ENCODE data around the gene TMC7. TPM values are rescaled to one million over a fixed set of nuclear protein-coding genes. Genes with fewer than 3 reads are reported as not detected.

Gene TMC7
- total and polyA plus RNA-seq, 2 experiments from 2014 or later: 5.7 to 6.5 TPM

DNA sequence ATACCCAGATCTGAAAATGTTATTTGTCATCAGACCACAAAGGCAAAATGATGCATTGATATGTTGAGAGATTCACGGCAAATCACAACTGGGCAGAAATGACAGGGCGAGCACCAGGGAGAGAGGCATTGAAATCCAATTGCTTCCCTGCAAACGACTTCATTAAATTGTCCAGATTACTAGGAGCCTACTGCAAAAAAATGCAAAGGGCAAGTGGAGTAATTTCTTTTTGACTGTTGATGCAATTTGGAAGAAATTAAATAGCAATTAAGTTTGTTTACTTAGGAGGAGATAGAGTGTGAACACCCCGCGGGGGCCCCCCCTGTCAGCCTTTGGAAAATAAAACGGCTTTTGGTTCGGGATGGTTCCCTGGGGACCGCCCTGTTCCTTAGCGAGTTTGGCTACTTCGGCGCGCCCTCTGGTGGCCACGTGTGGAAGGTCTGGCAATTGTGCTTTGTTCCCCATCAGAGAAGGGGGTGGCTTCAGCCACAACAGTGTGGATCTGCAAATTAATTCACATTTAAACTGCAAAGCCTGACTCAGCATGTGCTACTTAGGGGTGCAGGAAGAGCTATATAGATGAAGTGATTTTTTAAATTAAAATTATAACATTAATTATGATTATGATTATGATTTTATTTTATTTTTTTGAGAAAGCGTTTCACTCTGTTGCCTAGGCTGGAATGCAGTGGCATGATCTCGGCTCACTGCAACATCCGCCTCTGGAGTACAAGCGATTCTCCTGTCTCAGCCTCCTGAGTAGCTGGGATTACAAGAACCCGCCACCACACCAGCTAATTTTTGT is 14.5 kb upstream of the TMC7 start:
- Histone ChIP-seq H2AFZ (peak overlapping the region; percentile 32), H3K4me1 (ENCODE audit: insufficient read depth) (no peaks in the 10 kb centered on the region), H3K4me3 (no peak overlapping the region), H3K4me2 (peak overlapping the region; percentile 82), H4K20me1 (ENCODE audit: insufficient read depth, poor library complexity, severe bottlenecking) (no peaks in the 10 kb centered on the region), H3K27ac (no peak overlapping the region), H3K9me2 (replicated peaks; ENCODE audit: insufficient read depth) (no peaks in the 10 kb centered on the region), H3K36me3 (replicated peaks; ENCODE audit: insufficient read depth, low read depth) (no peaks in the 10 kb centered on the region), H3K79me2 (no peaks in the 10 kb centered on the region), H3K9me3 (ENCODE audit: low read depth) (no peaks in the 10 kb centered on the region), H3K27me3 (no peaks in the 10 kb centered on the region)
- DNase-seq (ENCODE audit: low spot score): peak; percentile 88
- TF ChIP-seq, protein P1, sequence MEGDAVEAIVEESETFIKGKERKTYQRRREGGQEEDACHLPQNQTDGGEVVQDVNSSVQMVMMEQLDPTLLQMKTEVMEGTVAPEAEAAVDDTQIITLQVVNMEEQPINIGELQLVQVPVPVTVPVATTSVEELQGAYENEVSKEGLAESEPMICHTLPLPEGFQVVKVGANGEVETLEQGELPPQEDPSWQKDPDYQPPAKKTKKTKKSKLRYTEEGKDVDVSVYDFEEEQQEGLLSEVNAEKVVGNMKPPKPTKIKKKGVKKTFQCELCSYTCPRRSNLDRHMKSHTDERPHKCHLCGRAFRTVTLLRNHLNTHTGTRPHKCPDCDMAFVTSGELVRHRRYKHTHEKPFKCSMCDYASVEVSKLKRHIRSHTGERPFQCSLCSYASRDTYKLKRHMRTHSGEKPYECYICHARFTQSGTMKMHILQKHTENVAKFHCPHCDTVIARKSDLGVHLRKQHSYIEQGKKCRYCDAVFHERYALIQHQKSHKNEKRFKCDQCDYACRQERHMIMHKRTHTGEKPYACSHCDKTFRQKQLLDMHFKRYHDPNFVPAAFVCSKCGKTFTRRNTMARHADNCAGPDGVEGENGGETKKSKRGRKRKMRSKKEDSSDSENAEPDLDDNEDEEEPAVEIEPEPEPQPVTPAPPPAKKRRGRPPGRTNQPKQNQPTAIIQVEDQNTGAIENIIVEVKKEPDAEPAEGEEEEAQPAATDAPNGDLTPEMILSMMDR (IDR thresholded peaks at IDR 0.05; ENCODE audit: poor library complexity): peak; percentile 96
- TF ChIP-seq EZH2phosphoT487 (IDR thresholded peaks at IDR 0.05; ENCODE audit: low read depth, severe bottlenecking, unreplicated experiment): no peak
- WGBS (ENCODE audit: low lambda C conversion rate, missing lambda C conversion rate): 33% methylated on average over 18 of the region's 18 CpGs

DNA sequence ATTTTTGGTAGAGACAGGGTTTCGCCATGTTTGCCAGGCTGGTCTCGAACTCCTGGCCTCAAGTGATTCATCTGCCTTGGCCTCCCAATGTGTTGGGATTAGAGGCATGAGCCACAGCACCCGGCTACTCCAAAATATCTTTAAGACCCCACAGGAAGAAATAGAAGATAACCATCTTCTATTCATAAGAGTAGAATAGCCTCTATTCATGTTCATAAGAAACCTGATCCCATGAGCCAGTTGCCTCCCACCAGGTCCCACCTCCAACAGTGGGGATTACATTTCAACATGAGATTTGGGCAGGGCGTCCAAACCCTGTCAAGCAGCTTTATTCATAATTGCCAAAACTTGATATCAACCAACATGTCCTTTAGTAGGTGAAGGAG is 13.9 kb upstream of the TMC7 start:
- no peak for TF ChIP-seq EZH2phosphoT487 (IDR thresholded peaks at IDR 0.05; ENCODE audit: low read depth, severe bottlenecking, unreplicated experiment)
- no peak for TF ChIP-seq EZH2 (IDR thresholded peaks at IDR 0.05; ENCODE audit: borderline replicate concordance)
- TF ChIP-seq, protein P1 (IDR thresholded peaks at IDR 0.05; ENCODE audit: poor library complexity): no peak
- no peak overlapping the region for H3K4me3 ChIP-seq
- WGBS (ENCODE audit: low lambda C conversion rate, missing lambda C conversion rate): 79% methylated on average over 4 of the region's 4 CpGs

DNA sequence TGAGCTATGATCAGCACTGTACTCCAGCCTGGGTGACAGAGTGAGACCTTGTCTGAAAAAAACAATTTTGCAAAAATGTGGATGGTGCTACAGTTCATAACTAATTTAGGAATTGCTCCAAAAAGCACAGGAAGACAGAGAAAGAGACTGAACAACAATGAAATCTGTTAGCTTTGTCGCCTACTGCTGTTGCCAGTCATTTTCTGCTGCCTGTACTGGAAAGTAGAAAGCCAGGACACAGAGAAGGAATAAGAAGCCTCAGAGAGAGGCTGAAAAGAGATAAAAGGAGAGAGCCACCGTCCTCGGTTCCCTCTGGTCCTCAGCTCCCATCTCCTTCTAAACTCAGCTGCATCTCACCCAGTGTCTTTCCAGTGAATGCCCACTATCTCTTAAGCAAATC is 8.6 kb upstream of the TMC7 start:
- H2AFZ ChIP-seq: no peak overlapping the region
- no peak overlapping the region for H3K4me2 ChIP-seq
- no peak overlapping the region for H3K4me3 ChIP-seq
- no peaks in the 10 kb centered on the region for H3K9me2 ChIP-seq (replicated peaks; ENCODE audit: insufficient read depth)
- H3K9me3 ChIP-seq (ENCODE audit: low read depth): no peaks in the 10 kb centered on the region
- H3K27me3 ChIP-seq: peaks cover 10% of the 10 kb centered on the region
- H3K27ac ChIP-seq: no peak overlapping the region
- no peaks in the 10 kb centered on the region for H3K79me2 ChIP-seq
- no peaks in the 10 kb centered on the region for H3K36me3 ChIP-seq (replicated peaks; ENCODE audit: insufficient read depth, low read depth)
- TF ChIP-seq EZH2 (IDR thresholded peaks at IDR 0.05; ENCODE audit: borderline replicate concordance): no peak
- no peak for TF ChIP-seq EZH2phosphoT487 (IDR thresholded peaks at IDR 0.05; ENCODE audit: low read depth, severe bottlenecking, unreplicated experiment)
- TF ChIP-seq, protein P1 (IDR thresholded peaks at IDR 0.05; ENCODE audit: poor library complexity): no peak
- WGBS (ENCODE audit: low lambda C conversion rate, missing lambda C conversion rate): 54% methylated on average over 3 of the region's 3 CpGs
- H4K20me1 ChIP-seq (ENCODE audit: insufficient read depth, poor library complexity, severe bottlenecking): no peaks in the 10 kb centered on the region
- H3K4me1 ChIP-seq (ENCODE audit: insufficient read depth): no peaks in the 10 kb centered on the region
- DNase-seq (ENCODE audit: low spot score): no peak

More for the DNA sequence above, 13.9 kb upstream of the TMC7 start:
- Histone ChIP-seq H3K36me3 (replicated peaks; ENCODE audit: insufficient read depth, low read depth) (no peaks in the 10 kb centered on the region), H4K20me1 (ENCODE audit: insufficient read depth, poor library complexity, severe bottlenecking) (no peaks in the 10 kb centered on the region), H2AFZ (no peak overlapping the region), H3K27me3 (no peaks in the 10 kb centered on the region), H3K79me2 (no peaks in the 10 kb centered on the region), H3K9me3 (ENCODE audit: low read depth) (no peaks in the 10 kb centered on the region), H3K4me1 (ENCODE audit: insufficient read depth) (no peaks in the 10 kb centered on the region), H3K4me2 (no peak overlapping the region), H3K27ac (no peak overlapping the region), H3K9me2 (replicated peaks; ENCODE audit: insufficient read depth) (no peaks in the 10 kb centered on the region)
- DNase-seq (ENCODE audit: low spot score): no peak

Data from hepatocyte (in vitro differentiated cells).